ENCODE measurements around the gene ITGB1. TPM values are rescaled to one million over a fixed set of nuclear protein-coding genes. Genes with fewer than 3 reads are reported as not detected.

Gene ITGB1
- total and polyA plus RNA-seq, 2 experiments from 2014 or later: 317 to 439 TPM

- TF ChIP-seq ZNF462 (CRISPR knock-in tag; IDR thresholded peaks at IDR 0.05) (no peak), CTCF (conservative IDR thresholded peaks at IDR 0.05; ENCODE audit: low read depth in 2 of 2) (no peak)
Measured at GRCh38 chr10:32959006-32959920, 1.2 kb upstream of the ITGB1 start (continued).

GRCh38 chr10:32957341-32958084 lies 517 bp downstream of the ITGB1 start:
- H3K4me3 Mint-ChIP-seq: peak overlapping the region; percentile 81
- peaks cover 27% of the 10 kb centered on the region for H4K20me1 ChIP-seq (replicated peaks; ENCODE audit: insufficient read depth)
- no peaks in the 10 kb centered on the region for H3K27me3 ChIP-seq (ENCODE audit: insufficient read depth)
- peak overlapping the region; percentile 92 for H3K4me2 ChIP-seq
- no peaks in the 10 kb centered on the region for H3K36me3 ChIP-seq (ENCODE audit: insufficient read depth)
- no peaks in the 10 kb centered on the region for H3F3A ChIP-seq (replicated peaks; ENCODE audit: low read depth)
- H3K36me3 Mint-ChIP-seq (ENCODE audit: low read depth): no peaks in the 10 kb centered on the region
- DNase-seq (ENCODE audit: low spot score) (peak; percentile 57), ATAC-seq (peak; percentile 18)
- H3K4me3 ChIP-seq: peak overlapping the region; percentile 76
- no peak overlapping the region for H2AFZ ChIP-seq
- H3K9me3 Mint-ChIP-seq: no peaks in the 10 kb centered on the region; the same call in 2 of the 3 replicates
- TF ChIP-seq POLR2AphosphoS5 (IDR thresholded peaks at IDR 0.05; ENCODE audit: low read depth) (0 out of 2 replicates have a peak, but pooled peaks have one; percentile 5), STAT1 (IDR thresholded peaks at IDR 0.05; ENCODE audit: unreplicated experiment) (no peak)
- peaks cover 69% of the 10 kb centered on the region for H3K79me2 ChIP-seq (replicated peaks; ENCODE audit: insufficient read depth)
- no peaks in the 10 kb centered on the region for H3K9me2 ChIP-seq (ENCODE audit: insufficient read depth)
- peaks cover 9% of the 10 kb centered on the region for H3K27me3 Mint-ChIP-seq (ENCODE audit: insufficient read depth, low read depth, poor library complexity)
- H3K27ac ChIP-seq (ENCODE audit: low read depth): no peak overlapping the region; the same call in 1 of the 2 replicates
- peaks cover 59% of the 10 kb centered on the region for H3K4me1 ChIP-seq (ENCODE audit: insufficient read depth)
- no peak overlapping the region for H3K27ac Mint-ChIP-seq
- H3K4me1 Mint-ChIP-seq: peaks cover 72% of the 10 kb centered on the region
